ENCODE measurements around the gene PRC1. TPM values are rescaled to one million over a fixed set of nuclear protein-coding genes. Genes with fewer than 3 reads are reported as not detected.

Gene PRC1
- total RNA-seq, 3 donors from 2014 or later, result 10.9 to 41.0 (median 12.3) TPM

- peak; percentile 90 for ATAC-seq
- no peak for TF ChIP-seq CTCF (IDR thresholded peaks at IDR 0.05)
- peak within 1 kb of the TSS; percentile 65 for H3K4me3 ChIP-seq
- DNase-seq, result peak; percentile 95 to 97 (median 96)
- intact Hi-C loops (cut with DNase I, micrococcal nuclease), result loop anchor here in 1 of 2 donors (10.0 kb wide), 1 partner anchor 310 kb away; no protein-coding TSS in a partner anchor
- H3K9me3 ChIP-seq, result no peaks in the 10 kb centered on the region
- H3K36me3 ChIP-seq (ENCODE audit: low read depth), result no peaks in the 10 kb centered on the region
- peaks cover 16% of the 10 kb centered on the region for H3K4me1 ChIP-seq (ENCODE audit: low read depth)
Observed at GRCh38 chr15:90954712-90955623, 39.4 kb downstream of the PRC1 start, which contains the start of gene RCCD1. RCCD1 (plus strand) TSS chr15:90954884; CDS start chr15:90956735, 1,851 bp downstream.

- Histone ChIP-seq H3K4me3 (no peak overlapping the region), H3K9me3 (no peaks in the 10 kb centered on the region), H3K4me1 (ENCODE audit: low read depth) (peaks cover 19% of the 10 kb centered on the region), H3K36me3 (ENCODE audit: low read depth) (no peaks in the 10 kb centered on the region)
- no peak for TF ChIP-seq CTCF (IDR thresholded peaks at IDR 0.05)
- intact Hi-C loops (cut with DNase I, micrococcal nuclease), result loop anchor here in 1 of 2 donors (10.0 kb wide), 1 partner anchor 311 kb away; no protein-coding TSS in a partner anchor
- no peak for ATAC-seq
- DNase-seq, result no peak
Observed at GRCh38 chr15:90953947-90954711, 40.2 kb downstream of the PRC1 start.

- intact Hi-C loops (cut with DNase I, micrococcal nuclease), result loop anchor here in 1 of 2 donors (10.0 kb wide), 1 partner anchor 312 kb away; no protein-coding TSS in a partner anchor
- H3K4me1 ChIP-seq (ENCODE audit: low read depth), result peaks cover 19% of the 10 kb centered on the region
- H3K36me3 ChIP-seq (ENCODE audit: low read depth), result no peaks in the 10 kb centered on the region
- H3K4me3 ChIP-seq, result no peak overlapping the region
- TF ChIP-seq CTCF (IDR thresholded peaks at IDR 0.05), result no peak
- no peak for DNase-seq
- H3K9me3 ChIP-seq, result no peaks in the 10 kb centered on the region
- ATAC-seq, result no peak
Observed at GRCh38 chr15:90952901-90953677, 41.2 kb downstream of the PRC1 start.

GRCh38 chr15:90950676-90951075, 43.7 kb downstream of the PRC1 start:
- intact Hi-C loops (cut with DNase I, micrococcal nuclease), result loop anchor here in 1 of 2 donors (10.0 kb wide), 1 partner anchor 314 kb away; no protein-coding TSS in a partner anchor
- TF ChIP-seq CTCF (IDR thresholded peaks at IDR 0.05), result no peak

More at GRCh38 chr15:90950676-90951075, 43.7 kb downstream of the PRC1 start:
- H3K4me3 ChIP-seq, result no peak overlapping the region
- no peaks in the 10 kb centered on the region for H3K9me3 ChIP-seq
- H3K4me1 ChIP-seq (ENCODE audit: low read depth), result peaks cover 9% of the 10 kb centered on the region
- DNase-seq (no peak), ATAC-seq (no peak)
- H3K36me3 ChIP-seq (ENCODE audit: low read depth), result no peaks in the 10 kb centered on the region
